ENCODE results near the gene ITCH. TPM values are rescaled to one million over a fixed set of nuclear protein-coding genes. Genes with fewer than 3 reads are reported as not detected.

The ITCH gene
- total RNA-seq, 1 experiment from 2014 or later, result 78.8 TPM

- no peak overlapping the region for H3K4me3 ChIP-seq (replicated peaks in 1 of 2; ENCODE audit: low read depth in 1 of 2, low read length in 2 of 2)
- H3K36me3 ChIP-seq (ENCODE audit: control insufficient read depth in 1 of 2, insufficient read depth in 2 of 2, low read length in 2 of 2), result peaks cover 16 to 53% of the 10 kb centered on the region in 2 experiments
- DNase-seq (ENCODE audit: low read depth, low spot score) (no peak), ATAC-seq (no peak)
- no peaks in the 10 kb centered on the region for H3K9me3 ChIP-seq (ENCODE audit: control insufficient read depth in 1 of 2, insufficient read depth in 1 of 2, low read depth in 1 of 2, low read length in 2 of 2)
- ChIA-PET POLR2A (interaction anchor here (0.7 kb wide), 1 partner anchor 8 kb away, joined by 3 read pairs; no protein-coding TSS in a partner anchor), CTCF (no interaction called here), RAD21 (ENCODE audit: low non-redundant PET in 1 of 2, low total read pairs in 2 of 2, uncharacterized antibody in 2 of 2, unreplicated experiment in 2 of 2) (interaction anchor here in 1 of 2 experiments (0.6 kb wide), 1 partner anchor 305 kb away, joined by 3 read pairs; no protein-coding TSS in a partner anchor)
- peaks cover 18% of the 10 kb centered on the region in 2 experiments for H3K4me1 ChIP-seq (ENCODE audit: control insufficient read depth in 1 of 2, insufficient read depth in 2 of 2, low read length in 2 of 2)
- H3K9ac ChIP-seq (ENCODE audit: low read length), result no peak overlapping the region
- no TSS peak for BruUV-seq (replicated peaks)
- H4K20me1 ChIP-seq (ENCODE audit: insufficient read depth), result no peaks in the 10 kb centered on the region; the same call in 1 of the 2 replicates
- no peak overlapping the region for H2AFZ ChIP-seq (ENCODE audit: low read depth, low read length, poor library complexity, severe bottlenecking)
- H3K4me2 ChIP-seq (ENCODE audit: low read length), result no peak overlapping the region
- no peaks in the 10 kb centered on the region for H3K27me3 ChIP-seq (ENCODE audit: insufficient read depth, low read length)
- peaks cover 29% of the 10 kb centered on the region for H3K79me2 ChIP-seq (ENCODE audit: insufficient read depth, low read length)
- no peaks in the 10 kb centered on the region for H3K9me2 ChIP-seq (ENCODE audit: insufficient read depth)
- intact Hi-C loops (cut with micrococcal nuclease), result no loop called here
- no peak for TF ChIP-seq YY1 (IDR thresholded peaks at IDR 0.05; ENCODE audit: extremely low read depth, insufficient replicate concordance, low read depth, low read length)
- TF ChIP-seq REST (IDR thresholded peaks at IDR 0.05; ENCODE audit: low read depth), result no peak
- no peak for TF ChIP-seq POLR2A (IDR thresholded peaks at IDR 0.05; ENCODE audit: borderline replicate concordance, extremely low read depth, insufficient read depth, insufficient read length)
- no peak for TF ChIP-seq ZFX (IDR thresholded peaks at IDR 0.05)
- TF ChIP-seq CTCF (IDR thresholded peaks at IDR 0.05 in 2 of 3, conservative IDR thresholded peaks at IDR 0.05 in 1 of 3; ENCODE audit: borderline replicate concordance in 1 of 3, insufficient read depth in 1 of 3, low read depth in 2 of 3, low read length in 2 of 3), result no peak
- no peak for TF ChIP-seq FOSL1 (IDR thresholded peaks at IDR 0.05; ENCODE audit: low read depth)
- no peak for TF ChIP-seq EZH2phosphoT487 (IDR thresholded peaks at IDR 0.05; ENCODE audit: borderline replicate concordance)
- TF ChIP-seq ELF1 (IDR thresholded peaks at IDR 0.05; ENCODE audit: borderline replicate concordance, low read depth), result no peak
- TF ChIP-seq EZH2 (IDR thresholded peaks at IDR 0.05), result no peak
- no peak for TF ChIP-seq SIN3A (IDR thresholded peaks at IDR 0.05; ENCODE audit: low read depth)
- H3K27ac ChIP-seq (ENCODE audit: low read depth, low read length), result no peak overlapping the region
Measured at GRCh38 chr20:34530342-34530741, 167.3 kb downstream of the ITCH start.
